ENCODE measurements around the gene UQCC5.

DNA sequence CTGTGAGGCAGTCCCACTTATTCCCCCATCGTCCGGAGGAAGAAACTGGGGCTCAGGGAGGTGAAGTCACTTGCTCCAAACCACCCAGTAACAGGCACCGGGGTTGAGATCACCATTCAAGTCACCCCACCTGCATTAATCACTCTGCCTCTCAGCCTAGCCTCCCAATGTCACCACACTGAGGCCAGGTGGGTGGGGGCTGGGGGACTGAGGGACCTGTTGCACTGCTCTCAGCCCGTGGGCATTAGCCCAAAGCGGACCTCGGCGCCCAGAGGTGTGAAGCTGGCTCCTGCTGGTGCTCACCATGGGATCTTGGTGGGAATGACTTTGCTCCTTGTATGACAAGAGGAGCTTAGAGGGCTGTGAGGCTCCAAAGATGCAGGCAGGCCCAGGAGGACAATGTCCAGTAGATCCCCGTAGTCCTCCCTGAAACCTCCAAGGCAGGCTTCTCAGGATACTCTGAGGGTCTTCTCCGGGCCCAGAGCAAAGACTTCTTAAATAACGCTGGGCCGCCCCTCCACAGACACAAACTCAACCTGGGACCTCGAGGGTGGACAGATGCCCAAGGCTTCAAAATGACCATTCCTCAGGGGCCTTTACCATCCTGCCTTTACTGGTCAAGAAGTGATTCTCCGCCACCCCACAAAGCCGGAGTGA lies 4.4 kb upstream of the UQCC5 start:
- TF ChIP-seq, protein P1, sequence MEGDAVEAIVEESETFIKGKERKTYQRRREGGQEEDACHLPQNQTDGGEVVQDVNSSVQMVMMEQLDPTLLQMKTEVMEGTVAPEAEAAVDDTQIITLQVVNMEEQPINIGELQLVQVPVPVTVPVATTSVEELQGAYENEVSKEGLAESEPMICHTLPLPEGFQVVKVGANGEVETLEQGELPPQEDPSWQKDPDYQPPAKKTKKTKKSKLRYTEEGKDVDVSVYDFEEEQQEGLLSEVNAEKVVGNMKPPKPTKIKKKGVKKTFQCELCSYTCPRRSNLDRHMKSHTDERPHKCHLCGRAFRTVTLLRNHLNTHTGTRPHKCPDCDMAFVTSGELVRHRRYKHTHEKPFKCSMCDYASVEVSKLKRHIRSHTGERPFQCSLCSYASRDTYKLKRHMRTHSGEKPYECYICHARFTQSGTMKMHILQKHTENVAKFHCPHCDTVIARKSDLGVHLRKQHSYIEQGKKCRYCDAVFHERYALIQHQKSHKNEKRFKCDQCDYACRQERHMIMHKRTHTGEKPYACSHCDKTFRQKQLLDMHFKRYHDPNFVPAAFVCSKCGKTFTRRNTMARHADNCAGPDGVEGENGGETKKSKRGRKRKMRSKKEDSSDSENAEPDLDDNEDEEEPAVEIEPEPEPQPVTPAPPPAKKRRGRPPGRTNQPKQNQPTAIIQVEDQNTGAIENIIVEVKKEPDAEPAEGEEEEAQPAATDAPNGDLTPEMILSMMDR (optimal IDR thresholded peaks at IDR 0.05 in 1 of 3, IDR thresholded peaks at IDR 0.05 in 1 of 3, conservative IDR thresholded peaks at IDR 0.05 in 1 of 3; ENCODE audit: extremely low read depth in 1 of 3, insufficient read depth in 2 of 3, low read length in 3 of 3): no peak
- TF ChIP-seq EZH2 (IDR thresholded peaks at IDR 0.05; ENCODE audit: low read length): no peak
